Glomerular endothelial cell (primary cell): ENCODE data around the gene GAK. TPM values are rescaled to one million over a fixed set of nuclear protein-coding genes. Genes with fewer than 3 reads are reported as not detected.

Source experiments
- DNase-seq: peaks from one replicate; pipeline ENCODE4 v3.0.0-alpha.2; 2011; ENCODE audit warnings: low read depth, low spot score; ENCODE audit errors: extremely low read depth
- total RNA-seq: library from RNA; depleted of rRNA; stranded (reverse); fragments of >200 nt; gene quantifications from 2 replicates; pipeline ENCODE4 v1.2.3, GENCODE V29; 2015

The GAK gene
- total RNA-seq, 1 donor from 2014 or later: 176 TPM

DNA sequence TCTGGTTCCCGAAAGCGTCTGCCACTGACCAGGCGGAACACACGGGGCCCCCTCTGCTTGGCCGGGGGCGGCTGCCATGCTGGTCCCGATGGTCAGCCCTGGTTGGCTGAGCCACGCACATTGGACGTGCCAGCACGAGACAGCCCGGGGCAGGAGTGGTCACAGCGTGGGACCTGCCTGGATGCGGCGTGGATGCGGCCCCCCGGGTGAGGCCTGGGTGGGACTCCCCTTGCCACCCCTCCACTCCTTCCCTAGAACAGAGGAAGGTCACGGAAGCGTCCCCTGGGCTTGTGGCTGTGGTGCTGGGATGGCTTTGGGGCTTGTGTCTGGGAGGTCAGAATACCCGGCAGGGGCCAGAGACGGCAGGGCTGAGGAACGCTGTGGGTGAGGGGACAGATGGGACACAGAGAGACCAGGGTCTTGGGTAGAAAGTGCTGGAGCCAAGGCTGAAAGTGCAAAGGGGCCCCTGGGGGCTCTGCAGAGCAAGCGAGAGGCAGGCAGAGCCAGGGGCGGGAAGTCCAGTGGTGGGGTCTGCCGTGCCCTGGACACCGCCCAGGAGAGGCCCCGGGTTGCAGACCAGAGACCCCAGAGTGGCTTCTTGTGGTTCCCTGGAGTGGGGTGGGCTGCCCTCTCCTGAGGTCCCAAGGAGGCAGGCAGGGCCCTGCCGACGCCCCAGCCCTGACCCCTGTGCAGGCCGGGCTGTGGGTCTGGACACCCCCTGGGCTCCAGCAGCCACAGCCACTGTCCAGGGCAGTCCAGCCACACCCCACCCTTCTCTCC is 97.6 kb downstream of the GAK start:
- no peak for DNase-seq

DNA sequence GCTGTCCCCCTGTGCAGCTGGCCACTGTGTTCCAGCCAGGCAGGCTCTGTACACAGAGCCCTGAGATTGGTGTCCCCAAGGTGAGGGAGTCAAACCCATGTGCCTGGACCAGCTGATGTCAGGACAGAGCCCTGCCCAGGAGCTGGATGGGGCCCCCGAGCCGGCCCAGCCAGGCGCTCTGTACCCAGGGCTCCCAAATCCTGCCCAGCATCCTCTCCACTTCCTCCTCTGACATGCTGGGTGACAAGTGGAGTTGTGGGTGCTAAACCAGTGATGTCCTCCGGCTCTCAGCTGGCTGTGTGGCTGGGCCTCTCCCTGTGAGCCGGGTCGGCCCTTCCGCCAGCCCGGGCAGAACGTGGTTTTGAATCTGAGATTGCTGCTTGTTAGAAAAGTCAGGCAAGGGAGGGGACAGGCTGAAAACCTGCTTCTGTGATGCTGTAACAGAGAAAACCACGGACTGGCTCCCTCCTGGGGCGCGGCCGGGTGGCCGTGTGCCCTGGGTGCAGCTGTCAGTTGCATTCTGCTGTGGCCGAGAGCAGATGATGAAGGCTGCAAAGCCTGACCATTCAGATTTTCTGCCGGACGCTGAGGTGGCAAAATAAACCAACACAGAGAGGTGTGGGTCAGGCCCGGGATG is 98.3 kb downstream of the GAK start:
- DNase-seq: no peak

DNA sequence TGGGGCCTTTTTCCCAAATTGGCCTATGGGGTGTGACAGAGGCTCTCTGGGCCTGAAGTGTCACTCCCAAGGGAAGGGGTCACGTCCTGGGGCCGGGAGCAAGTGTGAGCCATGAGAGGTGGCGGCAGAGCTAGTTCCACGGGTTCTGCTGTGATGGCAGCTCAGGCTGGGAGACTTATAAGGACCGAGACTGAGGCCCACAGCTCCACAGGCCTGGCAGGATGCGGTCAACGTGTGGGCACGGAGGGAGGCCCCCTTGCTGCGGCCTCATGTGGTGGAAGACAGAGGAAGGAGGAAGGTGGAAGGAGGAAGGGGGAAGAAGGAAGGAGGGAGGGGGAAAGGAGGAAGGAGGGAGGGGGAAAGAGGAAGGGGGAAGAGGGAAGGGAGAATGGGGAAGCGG is 99.0 kb downstream of the GAK start:
- no peak for DNase-seq

DNA sequence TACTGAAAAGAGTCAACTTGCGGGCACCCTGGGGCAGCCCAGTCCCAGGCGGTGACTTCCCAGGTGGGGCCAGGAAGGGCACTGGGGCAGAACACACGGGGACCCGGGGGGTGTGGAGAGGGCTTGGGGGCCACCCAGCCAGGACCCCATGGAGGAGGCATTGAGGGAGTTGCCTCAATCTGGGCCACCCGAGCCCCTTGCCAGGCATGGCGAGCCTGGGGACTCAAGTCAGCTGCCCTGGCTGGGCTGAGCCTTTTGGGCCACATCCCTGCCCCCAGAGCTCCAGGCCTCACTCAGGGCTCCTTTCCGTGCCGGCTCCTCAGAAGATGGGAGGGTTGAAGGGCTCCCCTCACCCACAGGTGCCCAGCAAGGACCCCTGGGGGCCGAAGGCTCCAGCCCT is 99.6 kb downstream of the GAK start:
- no peak for DNase-seq

DNA sequence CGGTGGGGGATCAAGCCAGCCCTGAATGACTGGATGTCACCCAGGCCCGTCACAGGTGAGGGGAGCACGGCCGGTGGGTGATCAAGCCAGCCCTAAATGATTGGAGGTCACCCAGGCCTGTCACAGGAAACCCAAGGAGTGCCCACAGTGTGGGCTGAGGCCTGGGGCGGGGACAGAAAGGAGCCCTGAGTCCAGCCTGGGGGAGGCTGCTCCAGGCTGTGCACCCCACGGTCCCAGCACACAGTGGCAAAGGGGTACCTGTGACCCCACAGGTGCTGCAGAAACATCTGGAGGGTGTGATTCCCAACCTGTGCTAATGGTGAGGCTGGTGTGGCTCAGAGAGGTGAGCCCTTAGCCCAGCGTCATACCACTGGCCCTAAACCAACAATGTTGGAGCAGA is 100.0 kb downstream of the GAK start:
- DNase-seq: no peak

DNA sequence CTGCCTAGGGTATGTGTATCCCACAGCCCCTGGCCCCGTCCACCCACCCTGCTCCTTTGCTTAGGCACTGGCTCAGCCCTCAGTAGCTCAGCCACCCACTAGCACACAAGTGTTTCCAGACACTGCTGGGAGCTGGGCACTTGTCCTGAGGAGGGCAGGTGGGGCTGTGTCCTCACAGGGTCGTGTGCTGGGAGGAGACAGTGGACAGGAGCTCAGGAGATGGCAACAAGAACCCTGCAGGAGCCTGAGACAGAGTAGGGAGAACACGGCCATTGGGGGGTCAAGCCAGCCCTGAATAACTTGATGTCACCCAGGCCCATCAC is 100.7 kb downstream of the GAK start:
- DNase-seq: no peak

DNA sequence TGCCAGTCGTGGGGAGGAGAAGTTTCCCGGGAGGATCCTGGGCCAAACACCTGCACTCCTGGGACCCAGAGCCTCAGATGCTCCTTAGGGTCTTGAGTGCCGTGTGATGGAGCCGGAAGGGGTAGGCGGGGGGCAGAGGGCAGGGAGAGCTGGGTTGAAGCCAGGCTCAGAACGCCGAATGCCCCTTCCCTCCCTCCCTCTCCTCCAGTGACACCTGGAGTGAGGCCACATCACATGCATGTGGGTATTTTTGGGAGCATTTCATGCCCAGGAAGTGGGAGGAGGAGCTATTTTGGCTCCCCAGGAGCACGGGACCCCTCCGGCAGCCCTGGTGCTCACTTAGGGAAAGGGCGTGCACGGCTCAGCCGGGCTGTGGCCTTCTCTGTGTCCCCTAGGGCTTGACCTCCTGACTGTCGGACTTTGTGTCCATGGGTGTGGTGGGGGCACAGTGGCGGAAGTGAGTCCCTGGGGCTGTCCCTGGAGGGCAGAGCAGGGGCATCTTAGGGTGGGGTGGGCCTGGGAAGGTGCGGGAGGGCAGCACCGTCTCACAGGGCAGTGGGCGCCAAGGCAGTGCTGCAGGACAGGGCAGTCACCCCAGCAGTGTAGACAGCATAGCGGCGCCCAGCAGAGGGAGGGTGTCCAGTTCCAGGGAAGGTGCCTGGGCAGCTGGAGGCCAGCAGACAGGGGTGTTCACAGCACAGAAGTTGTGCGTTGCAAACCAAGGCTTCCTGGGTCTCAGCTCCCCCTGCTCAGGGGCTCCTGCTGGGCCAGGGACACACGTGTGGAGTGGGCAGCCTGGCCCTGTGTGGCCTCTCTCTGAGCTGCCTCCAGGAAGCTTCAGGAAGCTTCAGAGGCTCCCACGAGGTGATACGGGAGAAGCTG is 101.3 kb downstream of the GAK start:
- no peak for DNase-seq

DNA sequence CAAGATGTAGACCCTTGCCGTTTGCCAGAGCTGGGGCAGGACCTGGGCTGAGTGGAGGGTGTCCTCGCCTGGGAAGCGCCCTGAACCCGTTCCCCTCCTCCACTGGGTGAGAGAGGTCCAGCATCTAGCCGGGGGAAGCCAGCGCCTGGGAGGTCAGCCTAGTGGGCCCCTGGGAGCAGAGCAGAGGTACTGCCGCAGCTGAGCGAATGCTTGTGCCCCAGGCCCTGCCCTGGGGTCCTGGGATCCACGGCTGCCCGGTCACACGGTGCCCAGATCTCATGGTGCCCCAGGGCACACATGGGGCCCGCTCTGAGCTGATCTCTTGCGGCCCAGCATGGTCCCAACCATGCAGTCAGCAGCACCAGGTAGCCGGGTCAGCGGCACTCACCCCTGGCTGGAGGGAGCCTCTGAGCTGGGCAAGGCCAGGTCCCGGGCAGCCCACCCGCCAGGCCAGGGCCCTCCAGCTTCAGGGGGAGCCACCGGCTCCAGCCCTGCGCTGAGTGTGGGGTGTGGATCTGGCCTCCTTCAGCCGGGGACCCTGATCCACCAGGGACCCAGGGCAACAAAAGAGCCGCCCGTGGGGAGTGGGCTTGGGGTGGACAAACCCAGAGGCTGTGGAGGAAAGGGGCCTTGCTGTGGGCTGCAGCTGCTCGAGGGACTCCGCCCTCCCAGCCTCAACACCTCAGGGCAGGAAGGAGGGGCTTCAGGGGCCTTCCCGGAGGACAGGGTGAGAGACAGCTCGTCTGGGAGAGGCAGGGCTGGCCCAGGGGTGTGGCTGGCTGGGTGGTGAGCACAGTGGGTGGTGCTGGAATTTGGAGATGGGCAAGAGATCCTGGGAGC is 102.1 kb downstream of the GAK start:
- no peak for DNase-seq

DNA sequence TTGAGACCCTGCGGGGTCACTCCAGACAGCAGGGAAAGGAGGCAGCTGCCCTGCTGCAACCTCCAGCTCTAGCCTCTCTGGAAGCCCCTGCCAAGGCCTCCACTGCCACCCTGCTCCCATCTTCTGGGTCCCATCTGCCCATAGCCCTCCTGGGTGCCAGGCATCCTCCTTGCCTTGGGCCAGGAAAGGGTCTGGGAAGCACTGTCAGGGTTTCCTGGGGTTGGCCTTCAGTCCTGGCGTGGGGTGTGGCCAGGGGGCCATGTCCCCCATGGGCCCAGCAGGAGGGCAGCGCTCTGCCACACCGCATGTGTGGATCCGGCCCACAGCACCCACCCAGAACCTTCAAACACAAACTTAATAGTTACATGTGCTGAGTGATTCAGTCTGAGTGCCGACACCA is 102.8 kb downstream of the GAK start:
- no peak for DNase-seq

DNA sequence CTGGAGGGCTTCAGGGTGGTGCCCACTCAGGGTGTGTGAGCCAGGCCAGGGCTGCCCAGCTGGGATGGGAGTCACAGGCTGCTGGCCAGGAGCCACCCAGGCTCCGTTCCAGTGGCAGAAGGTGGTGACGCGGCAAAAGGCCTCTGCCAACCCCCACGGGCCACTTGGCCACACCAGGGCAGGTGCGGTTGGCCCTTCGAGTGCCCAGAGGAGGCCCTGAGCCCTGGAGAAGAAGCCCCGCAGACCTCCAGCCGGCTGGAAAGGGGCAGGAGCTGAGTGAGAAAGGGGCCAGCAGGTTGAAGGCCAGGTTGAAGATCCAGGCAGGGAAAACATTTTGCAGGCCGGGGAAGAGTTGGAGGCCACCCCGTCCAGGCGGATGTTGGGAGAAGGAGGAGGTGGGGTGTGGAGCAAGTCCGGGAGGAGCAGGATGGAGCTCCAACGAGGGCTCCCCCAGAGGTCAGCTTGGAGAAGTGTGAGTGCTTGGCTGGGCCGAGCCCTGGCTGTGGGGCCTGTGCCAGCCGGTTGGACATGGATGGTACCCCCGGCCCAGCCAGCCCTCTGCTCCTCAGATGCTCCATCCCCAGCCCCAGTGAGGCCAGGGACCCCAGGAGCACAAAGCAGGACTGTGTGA is 103.4 kb downstream of the GAK start:
- no peak for DNase-seq

DNA sequence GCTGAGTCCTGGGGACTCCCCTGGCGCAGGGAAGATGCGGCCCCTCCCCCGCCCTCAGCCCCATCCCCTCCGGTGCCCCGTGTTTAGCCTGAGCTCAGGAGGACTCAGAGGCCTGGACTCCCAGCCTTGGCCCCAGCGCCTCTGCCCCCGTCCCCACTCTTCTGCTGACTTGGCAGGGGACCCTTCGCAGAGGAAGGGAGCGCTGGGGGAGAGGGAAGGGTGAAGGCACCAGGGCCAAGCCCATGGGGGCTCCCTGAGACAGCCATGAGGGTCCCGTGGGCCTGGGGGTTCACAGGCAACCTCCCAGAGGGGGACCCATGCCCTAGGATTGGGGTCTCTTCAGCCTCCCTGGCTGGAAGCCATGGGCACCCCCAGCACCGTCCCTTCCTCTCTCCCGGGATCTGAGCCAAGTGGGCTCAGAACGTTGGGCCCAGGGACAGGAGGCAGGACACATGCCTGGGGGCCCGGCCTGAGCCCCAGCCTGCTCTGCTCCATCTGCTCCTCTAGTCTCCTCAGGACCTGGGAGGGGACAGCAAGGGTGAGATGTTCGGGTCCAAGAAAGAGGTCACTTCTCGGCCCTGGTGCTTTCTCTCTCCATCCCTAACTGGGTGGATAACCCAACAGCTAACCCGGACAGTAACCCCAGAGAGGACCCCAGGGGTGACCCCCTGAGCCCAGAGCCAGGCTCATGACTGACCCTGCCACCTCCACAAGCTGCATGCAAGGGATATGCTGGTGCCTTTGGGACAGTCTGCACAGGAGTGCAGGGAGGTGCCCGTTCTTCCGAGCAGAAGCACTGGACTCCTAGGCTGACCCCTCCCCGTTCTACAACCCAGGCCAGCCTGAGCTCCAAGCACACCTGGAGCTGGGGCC is 104.7 kb downstream of the GAK start:
- no peak for DNase-seq

DNA sequence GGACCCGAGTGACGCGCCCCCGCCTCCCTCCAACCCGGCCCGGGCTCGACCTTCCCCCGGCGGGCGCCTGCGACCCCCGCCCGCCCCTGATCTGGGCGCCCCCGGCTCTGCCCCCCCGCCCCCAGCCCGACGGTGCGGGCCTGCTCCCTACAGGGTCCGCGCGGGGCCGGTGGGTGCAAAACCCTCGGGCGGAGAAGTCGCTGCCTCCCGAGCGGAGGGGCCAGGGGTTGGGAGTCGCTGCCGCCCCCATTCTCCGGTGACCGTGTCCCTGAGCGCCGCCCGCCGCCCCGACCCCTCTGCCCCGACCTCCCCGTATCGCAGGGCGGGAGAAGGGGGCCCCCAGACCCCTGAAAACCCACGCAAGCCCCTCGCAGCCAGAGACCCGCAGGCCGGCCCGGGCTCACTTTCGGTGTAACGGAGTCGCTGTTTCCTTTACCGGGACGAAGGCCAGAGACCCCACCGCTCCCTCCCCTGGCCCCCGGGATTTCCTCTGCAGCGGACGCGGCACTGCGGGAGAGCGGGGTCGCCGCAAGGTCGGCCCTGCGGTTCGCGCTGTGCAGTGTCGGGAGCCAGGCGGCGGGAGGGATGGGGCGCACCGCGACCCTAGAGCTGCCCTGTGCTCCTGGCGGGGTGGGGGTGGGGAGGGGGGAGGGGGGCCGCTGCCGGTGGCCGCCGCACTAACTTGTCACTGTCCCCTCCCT is 105.5 kb downstream of the GAK start:
- no peak for DNase-seq

DNA sequence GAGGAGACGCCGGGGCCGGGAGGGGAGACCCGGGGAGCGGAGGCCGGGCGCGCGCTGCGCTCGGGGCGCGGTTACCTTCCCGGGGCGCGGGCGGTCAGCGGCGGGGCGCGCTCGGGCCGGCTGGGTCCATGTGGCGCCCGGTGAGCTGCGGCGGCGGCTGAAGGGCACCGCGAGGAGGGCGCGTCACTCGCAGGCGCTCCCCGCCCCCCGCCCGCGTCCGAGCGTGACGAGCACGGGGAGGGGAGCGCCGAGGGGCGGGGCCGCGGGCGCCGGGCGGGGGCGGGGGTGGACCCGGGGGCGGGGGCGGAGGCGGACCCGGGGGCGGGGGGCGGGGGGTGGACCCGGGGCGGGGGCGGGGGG is 106.2 kb downstream of the GAK start, which contains the start of gene CPLX1:
Gene CPLX1 (minus strand): TSS at position 159 of the 360 bp plus-strand sequence. CDS start 1,607 bp downstream, outside the sequence.
- DNase-seq: no peak

DNA sequence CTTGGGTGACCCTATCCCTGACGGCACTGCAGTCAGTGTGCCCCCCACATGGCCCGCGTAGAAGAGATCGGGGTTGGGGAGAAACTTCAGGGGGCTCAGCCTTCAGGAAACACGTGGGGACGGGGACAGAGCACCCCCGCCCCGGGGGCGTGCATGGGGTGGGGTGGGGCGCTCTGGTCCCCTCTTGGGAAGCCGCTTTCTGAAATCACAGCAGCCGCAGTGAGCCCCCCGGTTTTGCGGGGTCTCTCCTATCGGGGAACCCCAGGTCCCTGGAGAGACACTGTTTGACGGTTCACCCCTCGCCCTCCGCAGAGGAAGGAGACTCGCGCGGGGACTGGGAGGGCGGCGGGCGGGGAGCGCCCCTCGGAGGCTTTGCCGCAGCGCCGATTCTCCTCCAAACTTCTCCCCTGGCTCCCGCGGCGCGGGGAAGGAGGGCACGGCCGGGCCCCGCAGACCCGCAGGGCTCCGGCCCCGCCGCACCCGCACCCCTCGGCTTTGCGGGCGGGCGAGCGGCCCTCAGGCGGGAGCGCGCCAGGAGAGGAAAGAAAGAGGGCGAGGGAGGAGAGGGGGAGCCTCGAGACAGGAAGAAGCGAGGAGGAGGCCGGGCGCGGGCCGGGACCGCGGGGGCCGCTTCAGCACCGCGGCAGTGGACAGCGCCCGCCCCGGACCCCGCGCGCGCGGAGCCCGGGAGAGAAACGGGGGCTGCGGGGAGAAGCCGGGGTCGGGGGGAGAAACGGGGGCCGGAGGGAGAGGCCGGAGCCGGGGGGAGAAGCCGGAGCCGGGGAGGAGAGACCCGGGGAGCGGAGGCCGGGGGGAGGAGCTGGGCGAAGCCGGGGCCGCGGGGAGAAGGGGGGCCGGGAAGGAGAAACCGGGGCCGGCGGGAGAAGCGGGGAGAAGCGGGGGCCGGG is 106.8 kb downstream of the GAK start:
- no peak for DNase-seq

DNA sequence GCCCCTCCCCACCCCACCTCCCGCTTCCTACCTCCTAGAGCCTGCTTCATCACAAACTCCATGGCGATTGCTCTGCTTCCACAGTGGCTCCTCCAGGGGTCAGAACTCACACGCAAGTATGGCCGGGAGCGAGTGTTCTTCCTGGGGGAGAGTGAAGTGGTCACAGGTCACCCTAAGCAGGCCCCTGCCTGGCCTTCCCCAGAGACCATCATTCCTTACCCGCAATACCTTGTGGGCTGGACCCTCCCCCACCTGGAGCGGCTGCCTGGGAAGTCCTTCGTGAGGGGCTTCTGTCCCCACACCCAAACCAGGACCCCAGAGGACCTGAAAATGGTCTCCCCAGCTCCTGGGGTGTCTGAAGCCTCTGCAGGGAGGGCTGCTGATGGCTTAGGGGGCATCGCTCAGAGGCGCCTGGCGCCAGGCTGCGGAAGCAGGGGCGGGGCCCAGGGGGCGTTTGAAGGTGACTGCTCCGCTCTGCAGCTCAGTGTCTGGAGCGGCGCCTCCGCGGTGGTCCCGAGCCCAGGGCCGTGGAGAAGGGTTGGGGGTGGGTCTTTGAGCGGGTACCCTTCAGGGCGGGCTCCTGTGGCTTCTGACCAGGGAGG is 107.6 kb downstream of the GAK start:
- no peak for DNase-seq

DNA sequence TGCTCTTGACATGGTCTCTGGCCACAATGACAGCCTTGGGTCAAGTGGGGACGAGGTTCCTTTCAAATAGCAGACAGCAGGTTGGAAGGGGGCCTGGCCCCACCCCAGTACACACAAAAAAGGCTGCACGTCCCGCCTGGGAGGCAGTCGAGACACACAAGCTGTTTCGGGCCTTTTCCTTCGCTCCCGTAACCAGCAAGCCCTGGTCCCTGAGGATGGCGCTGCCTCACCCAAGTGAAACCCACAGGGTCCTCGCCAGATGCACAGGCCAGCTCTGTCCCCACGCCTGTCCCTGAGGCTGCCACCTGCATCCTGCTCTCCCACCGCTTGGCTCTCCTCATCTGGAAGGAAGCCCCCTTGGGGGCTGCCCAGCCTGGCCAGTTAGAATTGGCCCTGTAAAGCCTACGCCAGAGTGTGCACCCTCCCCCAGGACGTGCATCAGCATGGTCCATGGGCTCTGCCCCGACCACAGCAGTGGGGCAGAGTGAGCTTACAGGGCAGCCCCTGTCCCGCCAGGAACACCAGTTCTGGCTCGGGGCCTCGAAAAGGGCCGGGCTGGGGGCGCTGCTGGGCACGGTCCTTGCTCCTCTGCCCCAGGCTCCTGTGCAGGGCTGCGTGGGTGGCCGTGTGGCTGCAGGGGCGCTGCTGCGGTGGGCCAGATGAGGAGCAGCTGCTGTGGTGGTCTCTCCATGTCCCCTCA is 108.2 kb downstream of the GAK start:
- DNase-seq: no peak
